ENCODE results near the gene SHOC2. TPM values are rescaled to one million over a fixed set of nuclear protein-coding genes. Genes with fewer than 3 reads are reported as not detected.

Gene SHOC2
- total and polyA plus RNA-seq, 2 donors from 2014 or later: 18.0 to 66.8 TPM

DNA sequence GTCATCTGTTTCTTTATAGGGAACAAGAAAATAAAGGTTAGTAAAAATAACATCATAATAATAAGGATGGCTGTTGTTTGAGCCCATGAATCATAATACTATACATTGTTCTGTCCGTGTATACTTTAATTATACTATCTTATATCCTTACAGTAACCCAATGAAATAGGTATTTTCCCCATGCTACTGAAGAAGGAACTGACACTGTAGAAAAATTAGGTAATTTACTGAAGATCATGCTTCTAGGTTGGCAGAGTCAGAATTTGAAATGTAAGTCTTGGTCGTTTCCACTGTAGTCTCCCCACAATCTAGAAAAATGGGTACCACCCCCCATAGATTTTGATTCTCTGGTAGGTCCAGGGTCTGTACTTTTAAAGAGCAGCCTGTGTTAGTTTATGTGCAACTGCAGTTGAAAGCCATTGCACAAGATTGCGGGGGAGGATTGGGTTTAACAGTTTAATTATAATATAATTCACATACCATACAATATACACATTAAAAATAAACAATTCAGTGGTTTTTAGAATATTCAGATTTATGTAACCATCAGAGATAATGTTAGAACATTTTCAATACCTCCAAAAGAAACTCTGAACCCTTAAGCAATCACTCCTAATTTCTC is 47.7 kb downstream of the SHOC2 start:
- TF ChIP-seq, protein P1, sequence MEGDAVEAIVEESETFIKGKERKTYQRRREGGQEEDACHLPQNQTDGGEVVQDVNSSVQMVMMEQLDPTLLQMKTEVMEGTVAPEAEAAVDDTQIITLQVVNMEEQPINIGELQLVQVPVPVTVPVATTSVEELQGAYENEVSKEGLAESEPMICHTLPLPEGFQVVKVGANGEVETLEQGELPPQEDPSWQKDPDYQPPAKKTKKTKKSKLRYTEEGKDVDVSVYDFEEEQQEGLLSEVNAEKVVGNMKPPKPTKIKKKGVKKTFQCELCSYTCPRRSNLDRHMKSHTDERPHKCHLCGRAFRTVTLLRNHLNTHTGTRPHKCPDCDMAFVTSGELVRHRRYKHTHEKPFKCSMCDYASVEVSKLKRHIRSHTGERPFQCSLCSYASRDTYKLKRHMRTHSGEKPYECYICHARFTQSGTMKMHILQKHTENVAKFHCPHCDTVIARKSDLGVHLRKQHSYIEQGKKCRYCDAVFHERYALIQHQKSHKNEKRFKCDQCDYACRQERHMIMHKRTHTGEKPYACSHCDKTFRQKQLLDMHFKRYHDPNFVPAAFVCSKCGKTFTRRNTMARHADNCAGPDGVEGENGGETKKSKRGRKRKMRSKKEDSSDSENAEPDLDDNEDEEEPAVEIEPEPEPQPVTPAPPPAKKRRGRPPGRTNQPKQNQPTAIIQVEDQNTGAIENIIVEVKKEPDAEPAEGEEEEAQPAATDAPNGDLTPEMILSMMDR (IDR thresholded peaks at IDR 0.05; ENCODE audit: borderline replicate concordance, extremely low read depth, insufficient read depth): no peak
- no peak overlapping the region for H3K4me3 ChIP-seq (ENCODE audit: low read length in 3 of 3)
- H3K36me3 ChIP-seq (ENCODE audit: control insufficient read depth in 2 of 3, insufficient read depth in 3 of 3, low read length in 3 of 3): no peaks in the 10 kb centered on the region
- no peak for FAIRE-seq
- H3K9me3 ChIP-seq (ENCODE audit: control insufficient read depth in 2 of 3, insufficient read depth in 1 of 3, low read length in 3 of 3): no peaks in the 10 kb centered on the region
- H3K4me1 ChIP-seq (ENCODE audit: control insufficient read depth in 2 of 3, insufficient read depth in 2 of 3, low read depth in 1 of 3, low read length in 3 of 3): peaks cover 0 to 6% (median 3%) of the 10 kb centered on the region in 3 donors
- no peak for DNase-seq
- intact Hi-C loops (cut with DNase I): no loop called here
- H3K27ac ChIP-seq (ENCODE audit: low read depth in 2 of 2, low read length in 2 of 2): no peak overlapping the region
- no peak overlapping the region for H3K9ac ChIP-seq (ENCODE audit: low read length in 3 of 3)
- no peaks in the 10 kb centered on the region for H3K27me3 ChIP-seq (ENCODE audit: control insufficient read depth, insufficient read depth, low read length)

DNA sequence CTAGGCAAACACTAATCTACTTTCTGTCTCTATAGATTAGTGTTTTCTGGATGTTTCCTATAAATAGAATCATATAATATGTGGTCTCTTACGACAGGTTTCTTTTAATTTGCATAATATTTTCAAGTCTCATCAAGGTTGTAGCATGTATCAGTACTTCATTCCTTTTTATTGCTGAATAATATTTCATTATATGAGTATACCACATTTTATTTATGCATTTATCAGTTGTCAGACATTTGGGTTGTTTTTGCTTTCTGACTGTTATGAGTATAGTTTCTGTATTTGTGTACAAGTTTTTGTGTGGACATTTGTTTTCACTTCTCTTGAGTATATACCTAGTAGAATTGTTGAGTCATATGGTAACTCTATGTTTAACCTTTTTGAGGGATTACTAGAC is 48.2 kb downstream of the SHOC2 start:
- Histone ChIP-seq H3K9ac (ENCODE audit: low read length in 3 of 3) (no peak overlapping the region), H3K4me1 (ENCODE audit: control insufficient read depth in 2 of 3, insufficient read depth in 2 of 3, low read depth in 1 of 3, low read length in 3 of 3) (peaks cover 0 to 8% (median 0%) of the 10 kb centered on the region in 3 donors), H3K9me3 (ENCODE audit: control insufficient read depth in 2 of 3, insufficient read depth in 1 of 3, low read length in 3 of 3) (no peaks in the 10 kb centered on the region), H3K36me3 (ENCODE audit: control insufficient read depth in 2 of 3, insufficient read depth in 3 of 3, low read length in 3 of 3) (no peaks in the 10 kb centered on the region), H3K27me3 (ENCODE audit: control insufficient read depth, insufficient read depth, low read length) (no peaks in the 10 kb centered on the region), H3K27ac (ENCODE audit: low read depth in 2 of 2, low read length in 2 of 2) (no peak overlapping the region), H3K4me3 (ENCODE audit: low read length in 3 of 3) (no peak overlapping the region)
- TF ChIP-seq, protein P1 (IDR thresholded peaks at IDR 0.05; ENCODE audit: borderline replicate concordance, extremely low read depth, insufficient read depth): no peak
- intact Hi-C loops (cut with DNase I): no loop called here
- DNase-seq: no peak
- no peak for FAIRE-seq

DNA sequence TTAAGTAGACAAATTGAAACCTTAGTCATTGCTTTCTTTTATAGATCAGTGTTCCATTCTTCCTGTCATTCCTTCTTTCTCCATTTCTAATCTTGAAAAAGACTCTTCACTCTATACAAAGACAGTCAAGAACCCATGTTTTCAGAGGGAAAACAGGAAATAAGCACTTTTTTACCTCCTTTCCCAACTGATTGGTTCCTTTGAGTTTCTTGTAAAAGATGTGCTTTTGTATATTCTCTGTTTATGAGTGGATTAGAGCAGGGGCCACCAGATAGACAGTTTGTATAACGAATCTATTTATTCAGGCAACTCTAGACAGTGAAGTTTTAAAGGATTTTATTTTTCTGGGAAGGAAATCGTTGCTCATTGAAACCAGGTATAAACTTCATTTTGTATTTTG is 49.8 kb downstream of the SHOC2 start:
- H3K27ac ChIP-seq (ENCODE audit: low read depth in 2 of 2, low read length in 2 of 2): no peak overlapping the region
- H3K9ac ChIP-seq (ENCODE audit: low read length in 3 of 3): no peak overlapping the region
- intact Hi-C loops (cut with DNase I): no loop called here
- no peaks in the 10 kb centered on the region for H3K36me3 ChIP-seq (ENCODE audit: control insufficient read depth in 2 of 3, insufficient read depth in 3 of 3, low read length in 3 of 3)
- DNase-seq (no peak), FAIRE-seq (no peak)
- H3K27me3 ChIP-seq (ENCODE audit: control insufficient read depth, insufficient read depth, low read length): no peaks in the 10 kb centered on the region
- TF ChIP-seq, protein P1 (IDR thresholded peaks at IDR 0.05; ENCODE audit: borderline replicate concordance, extremely low read depth, insufficient read depth): no peak
- H3K4me3 ChIP-seq (ENCODE audit: low read length in 3 of 3): no peak overlapping the region
- H3K9me3 ChIP-seq (ENCODE audit: control insufficient read depth in 2 of 3, insufficient read depth in 1 of 3, low read length in 3 of 3): no peaks in the 10 kb centered on the region
- peaks cover 0 to 4% (median 0%) of the 10 kb centered on the region in 3 donors for H3K4me1 ChIP-seq (ENCODE audit: control insufficient read depth in 2 of 3, insufficient read depth in 2 of 3, low read depth in 1 of 3, low read length in 3 of 3)

DNA sequence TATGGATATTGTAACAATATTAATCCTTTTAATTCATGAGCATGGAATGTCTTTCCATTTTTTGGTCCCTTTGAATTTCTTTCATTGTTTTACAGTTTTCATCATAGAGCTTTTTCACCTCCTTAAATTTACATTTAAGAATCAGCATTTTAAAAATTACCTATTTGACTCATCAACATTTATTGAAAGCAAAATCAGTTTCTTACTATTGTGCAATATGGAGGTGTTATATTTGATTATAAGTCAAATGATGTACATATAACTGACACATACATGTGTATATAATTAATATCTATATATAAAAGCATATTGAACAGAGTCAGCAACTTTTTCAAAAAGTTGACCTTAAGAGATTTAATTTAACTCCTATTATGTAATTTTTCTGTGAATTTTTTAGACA is 52.2 kb downstream of the SHOC2 start:
- Histone ChIP-seq H3K27ac (ENCODE audit: low read depth in 2 of 2, low read length in 2 of 2) (no peak overlapping the region), H3K9me3 (ENCODE audit: control insufficient read depth in 2 of 3, insufficient read depth in 1 of 3, low read length in 3 of 3) (no peaks in the 10 kb centered on the region), H3K4me3 (ENCODE audit: low read length in 3 of 3) (no peak overlapping the region), H3K27me3 (ENCODE audit: control insufficient read depth, insufficient read depth, low read length) (no peaks in the 10 kb centered on the region), H3K9ac (ENCODE audit: low read length in 3 of 3) (no peak overlapping the region), H3K36me3 (ENCODE audit: control insufficient read depth in 2 of 3, insufficient read depth in 3 of 3, low read length in 3 of 3) (no peaks in the 10 kb centered on the region), H3K4me1 (ENCODE audit: control insufficient read depth in 2 of 3, insufficient read depth in 2 of 3, low read depth in 1 of 3, low read length in 3 of 3) (peaks cover 0 to 4% (median 0%) of the 10 kb centered on the region in 3 donors)
- FAIRE-seq (no peak), DNase-seq (no peak)
- TF ChIP-seq, protein P1 (IDR thresholded peaks at IDR 0.05; ENCODE audit: borderline replicate concordance, extremely low read depth, insufficient read depth): no peak
- intact Hi-C loops (cut with DNase I): no loop called here

Measured in kidney (tissue), 14 donors.